HepG2 (cell line): ENCODE data around the gene SLC22A4. TPM values are rescaled to one million over a fixed set of nuclear protein-coding genes. Genes with fewer than 3 reads are reported as not detected.

Source experiments
- ARNT ChIP-seq: fragments of 450-650 bp; IDR thresholded peaks from 2 replicates; pipeline ENCODE4 v1.6.1; 2017
- CEBPB ChIP-seq: IDR thresholded peaks from 2 replicates; pipeline ENCODE4 v1.6.1; 2011; ENCODE audit warnings: low read depth, low read length, improper control_type of control experiment, borderline replicate concordance
- FOSL1 ChIP-seq: sonication (generic); formaldehyde crosslinking; IDR thresholded peaks from 2 replicates; pipeline ENCODE4 v1.9.0; 2021; ENCODE audit warnings: missing genetic modification reagents, borderline replicate concordance
- GPN1 ChIP-seq: sonication (generic); formaldehyde crosslinking; IDR thresholded peaks from 2 replicates; pipeline ENCODE4 v1.5.1; 2020; ENCODE audit warnings: missing genetic modification reagents, borderline replicate concordance
- ISL2 ChIP-seq: sonication (generic); formaldehyde crosslinking; IDR thresholded peaks from 2 replicates; pipeline ENCODE4 v1.5.0; 2020; ENCODE audit warnings: missing genetic modification reagents
- JUND ChIP-seq: sonication (generic); formaldehyde crosslinking; IDR thresholded peaks from 2 replicates; pipeline ENCODE4 v1.8.0; 2022; ENCODE audit warnings: mild to moderate bottlenecking, missing genetic modification reagents
- KLF12 ChIP-seq: sonication (generic); formaldehyde crosslinking; IDR thresholded peaks from 2 replicates; pipeline ENCODE4 v1.4.0; 2020; ENCODE audit warnings: missing genetic modification reagents, borderline replicate concordance
- RBM22 ChIP-seq: fragments of 200-400 bp; formaldehyde crosslinking; optimal IDR thresholded peaks from 2 replicates; pipeline ENCODE3; 2017; ENCODE audit warnings: mild to moderate bottlenecking, low read length, moderate library complexity
- RBM39 ChIP-seq: fragments of 200-400 bp; formaldehyde crosslinking; IDR thresholded peaks from one replicate; pipeline ENCODE4 v1.6.1; 2018; ENCODE audit warnings: antibody characterized with exemption, mild to moderate bottlenecking, low read depth, low read length; ENCODE audit not compliant: poor library complexity, severe bottlenecking
- YEATS2 ChIP-seq: sonication (generic); formaldehyde crosslinking; IDR thresholded peaks from 2 replicates; pipeline ENCODE4 v1.4.0; 2020; ENCODE audit warnings: missing genetic modification reagents, borderline replicate concordance
- ZC3H13 ChIP-seq: sonication (generic); formaldehyde crosslinking; IDR thresholded peaks from 2 replicates; pipeline ENCODE4 v1.8.1; 2023; ENCODE audit warnings: mild to moderate bottlenecking, missing genetic modification reagents, moderate library complexity
- ZFP37 ChIP-seq: sonication (generic); formaldehyde crosslinking; IDR thresholded peaks from 2 replicates; pipeline ENCODE4 v1.4.0; 2020; ENCODE audit warnings: missing genetic modification reagents, borderline replicate concordance
- ZNF44 ChIP-seq: sonication (generic); formaldehyde crosslinking; IDR thresholded peaks from 2 replicates; pipeline ENCODE4 v1.5.1; 2020; ENCODE audit warnings: mild to moderate bottlenecking, missing genetic modification reagents
- ZNF572 ChIP-seq: sonication (generic); formaldehyde crosslinking; IDR thresholded peaks from 2 replicates; pipeline ENCODE4 v1.5.1; 2020; ENCODE audit warnings: mild to moderate bottlenecking, missing genetic modification reagents
- ZNF605 ChIP-seq: sonication (generic); formaldehyde crosslinking; IDR thresholded peaks from 2 replicates; pipeline ENCODE4 v1.8.0; 2022; ENCODE audit warnings: mild to moderate bottlenecking, missing genetic modification reagents
- ZNF644 ChIP-seq: IDR thresholded peaks from 2 replicates; pipeline ENCODE4 v1.6.1; 2016; ENCODE audit warnings: low read depth
- ZNF670 ChIP-seq: sonication (generic); formaldehyde crosslinking; IDR thresholded peaks from 2 replicates; pipeline ENCODE4 v1.8.0; 2022; ENCODE audit warnings: mild to moderate bottlenecking, missing genetic modification reagents, borderline replicate concordance
- ZNF790 ChIP-seq: sonication (generic); formaldehyde crosslinking; IDR thresholded peaks from 2 replicates; pipeline ENCODE4 v1.8.0; 2022; ENCODE audit warnings: missing genetic modification reagents, mild to moderate bottlenecking, borderline replicate concordance
- ZSCAN12 ChIP-seq: sonication (generic); formaldehyde crosslinking; IDR thresholded peaks from 2 replicates; pipeline ENCODE4 v1.9.0; 2021; ENCODE audit warnings: mild to moderate bottlenecking, missing genetic modification reagents
- ZSCAN20 ChIP-seq: sonication (generic); formaldehyde crosslinking; IDR thresholded peaks from 2 replicates; pipeline ENCODE4 v1.4.0; 2020; ENCODE audit warnings: missing genetic modification reagents, mild to moderate bottlenecking, borderline replicate concordance
- polyA plus RNA-seq, 8 experiments: library from polyadenylated mRNA; depleted of rRNA in 3 of 8; stranded (reverse) in 7 of 8; unstranded in 1 of 8; fragments of >200 nt; fragmentation: Illumina TruSeq in 4 of 8; extraction: Trizol in 4 of 8; gene quantifications; 2 replicates each; pipeline versions ENCODE4 v1.2.1 to v1.2.3, GENCODE V29; 2011 to 2016; ENCODE audit warnings: low read depth in 4 of 8, missing spikeins in 1 of 8, mixed read lengths in 1 of 8; ENCODE audit not compliant: insufficient read depth in 1 of 8
- total RNA-seq, 5 experiments: library from RNA; depleted of rRNA; stranded (reverse); fragments of >200 nt; fragmentation: Illumina TruSeq; extraction: Trizol; gene quantifications; 2 replicates each; pipeline ENCODE4 v1.2.3, GENCODE V29; 2016; ENCODE audit warnings: low read depth in 1 of 5
- TF ChIP-seq, protein P1 (sequence below): sonication (generic); formaldehyde crosslinking; IDR thresholded peaks from 2 replicates; pipeline ENCODE4 v1.4.0; 2020; ENCODE audit warnings: missing genetic modification reagents; ENCODE audit errors: not compliant biosample characterization
- TF ChIP-seq, protein P2 (sequence below): sonication (generic); formaldehyde crosslinking; IDR thresholded peaks from 2 replicates; pipeline ENCODE4 v1.4.0; 2020; ENCODE audit warnings: missing genetic modification reagents
- TF ChIP-seq, protein P3 (sequence below): sonication (generic); formaldehyde crosslinking; IDR thresholded peaks from 2 replicates; pipeline ENCODE4 v1.9.0; 2021; ENCODE audit warnings: missing genetic modification reagents, borderline replicate concordance

SLC22A4 gene
- total and polyA plus RNA-seq, 2 of the 13 experiments (the other 11 are each of a cell fraction or from before 2014, with no cell fraction given) = 0.33 to 0.62 TPM

DNA sequence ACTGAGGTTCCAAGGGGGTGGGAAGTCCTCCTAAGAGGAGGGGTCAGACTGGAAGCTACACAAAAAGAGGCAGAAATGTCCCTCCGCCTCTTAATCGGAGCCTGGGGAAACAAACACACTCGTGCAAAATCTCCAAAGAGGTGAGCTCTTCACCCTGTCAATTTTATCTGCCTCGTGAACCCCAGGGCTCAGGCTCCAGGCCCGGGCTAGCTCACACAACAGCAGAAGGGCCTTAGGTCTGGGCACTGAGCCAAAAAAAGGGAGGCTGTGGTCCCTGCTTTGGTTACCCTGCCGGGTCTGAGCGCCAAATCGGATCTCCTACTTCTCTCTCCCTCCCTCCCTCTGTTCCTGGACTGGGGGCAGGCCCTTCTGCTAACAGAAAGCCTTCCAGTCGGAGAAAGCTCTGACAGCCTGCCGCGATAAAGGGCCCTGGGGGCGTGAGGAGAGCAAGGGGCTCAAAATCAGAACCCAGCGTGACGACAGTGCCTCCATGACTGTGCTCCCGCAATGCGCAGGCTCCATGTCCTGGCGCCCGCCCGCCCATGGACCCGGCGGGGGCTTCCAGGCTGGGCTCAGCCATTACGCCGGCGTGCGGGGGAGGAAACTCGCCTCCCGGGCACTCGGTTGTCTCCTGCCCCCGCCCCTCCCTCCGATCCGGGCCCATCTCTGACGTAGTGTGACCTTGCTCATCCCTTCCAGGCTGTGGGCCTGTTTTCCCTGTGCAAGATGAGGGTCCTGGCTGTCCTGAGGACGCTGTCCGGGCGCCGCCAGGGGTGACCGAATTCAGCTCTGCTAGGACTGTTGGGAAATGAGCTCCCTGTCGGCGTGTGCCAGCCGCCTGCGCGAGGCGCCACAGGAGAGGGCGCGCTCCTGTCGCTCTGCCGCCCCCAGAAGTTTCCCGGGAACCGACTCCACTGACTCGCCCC is 865 bp upstream of the SLC22A4 start (continued):
- TF ChIP-seq, protein P1, sequence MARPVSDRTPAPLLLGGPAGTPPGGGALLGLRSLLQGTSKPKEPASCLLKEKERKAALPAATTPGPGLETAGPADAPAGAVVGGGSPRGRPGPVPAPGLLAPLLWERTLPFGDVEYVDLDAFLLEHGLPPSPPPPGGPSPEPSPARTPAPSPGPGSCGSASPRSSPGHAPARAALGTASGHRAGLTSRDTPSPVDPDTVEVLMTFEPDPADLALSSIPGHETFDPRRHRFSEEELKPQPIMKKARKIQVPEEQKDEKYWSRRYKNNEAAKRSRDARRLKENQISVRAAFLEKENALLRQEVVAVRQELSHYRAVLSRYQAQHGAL = no peak
- TF ChIP-seq ZC3H13 (CRISPR knock-in tag) = no peak; the same call in 1 of the 2 replicates
- TF ChIP-seq FOSL1 (CRISPR knock-in tag) = no peak
- no peak for TF ChIP-seq RBM22
- peak; percentile 83; the same call in 1 of the 2 replicates for TF ChIP-seq ZNF44 (CRISPR knock-in tag)
- no peak for TF ChIP-seq YEATS2
- no peak for TF ChIP-seq ZNF670 (CRISPR knock-in tag)
- TF ChIP-seq CEBPB = peak; percentile 10; the same call in 1 of the 2 replicates
- no peak for TF ChIP-seq ZSCAN12 (CRISPR knock-in tag)
- TF ChIP-seq, protein P2, sequence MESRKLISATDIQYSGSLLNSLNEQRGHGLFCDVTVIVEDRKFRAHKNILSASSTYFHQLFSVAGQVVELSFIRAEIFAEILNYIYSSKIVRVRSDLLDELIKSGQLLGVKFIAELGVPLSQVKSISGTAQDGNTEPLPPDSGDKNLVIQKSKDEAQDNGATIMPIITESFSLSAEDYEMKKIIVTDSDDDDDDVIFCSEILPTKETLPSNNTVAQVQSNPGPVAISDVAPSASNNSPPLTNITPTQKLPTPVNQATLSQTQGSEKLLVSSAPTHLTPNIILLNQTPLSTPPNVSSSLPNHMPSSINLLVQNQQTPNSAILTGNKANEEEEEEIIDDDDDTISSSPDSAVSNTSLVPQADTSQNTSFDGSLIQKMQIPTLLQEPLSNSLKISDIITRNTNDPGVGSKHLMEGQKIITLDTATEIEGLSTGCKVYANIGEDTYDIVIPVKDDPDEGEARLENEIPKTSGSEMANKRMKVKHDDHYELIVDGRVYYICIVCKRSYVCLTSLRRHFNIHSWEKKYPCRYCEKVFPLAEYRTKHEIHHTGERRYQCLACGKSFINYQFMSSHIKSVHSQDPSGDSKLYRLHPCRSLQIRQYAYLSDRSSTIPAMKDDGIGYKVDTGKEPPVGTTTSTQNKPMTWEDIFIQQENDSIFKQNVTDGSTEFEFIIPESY (CRISPR knock-in tag) = no peak
- peak; percentile 73 for TF ChIP-seq RBM39
- no peak for TF ChIP-seq ZNF572 (CRISPR knock-in tag)
- no peak for TF ChIP-seq ZNF790 (CRISPR knock-in tag)
- TF ChIP-seq KLF12 (CRISPR knock-in tag) = no peak
- no peak for TF ChIP-seq ZFP37
- TF ChIP-seq, protein P3, sequence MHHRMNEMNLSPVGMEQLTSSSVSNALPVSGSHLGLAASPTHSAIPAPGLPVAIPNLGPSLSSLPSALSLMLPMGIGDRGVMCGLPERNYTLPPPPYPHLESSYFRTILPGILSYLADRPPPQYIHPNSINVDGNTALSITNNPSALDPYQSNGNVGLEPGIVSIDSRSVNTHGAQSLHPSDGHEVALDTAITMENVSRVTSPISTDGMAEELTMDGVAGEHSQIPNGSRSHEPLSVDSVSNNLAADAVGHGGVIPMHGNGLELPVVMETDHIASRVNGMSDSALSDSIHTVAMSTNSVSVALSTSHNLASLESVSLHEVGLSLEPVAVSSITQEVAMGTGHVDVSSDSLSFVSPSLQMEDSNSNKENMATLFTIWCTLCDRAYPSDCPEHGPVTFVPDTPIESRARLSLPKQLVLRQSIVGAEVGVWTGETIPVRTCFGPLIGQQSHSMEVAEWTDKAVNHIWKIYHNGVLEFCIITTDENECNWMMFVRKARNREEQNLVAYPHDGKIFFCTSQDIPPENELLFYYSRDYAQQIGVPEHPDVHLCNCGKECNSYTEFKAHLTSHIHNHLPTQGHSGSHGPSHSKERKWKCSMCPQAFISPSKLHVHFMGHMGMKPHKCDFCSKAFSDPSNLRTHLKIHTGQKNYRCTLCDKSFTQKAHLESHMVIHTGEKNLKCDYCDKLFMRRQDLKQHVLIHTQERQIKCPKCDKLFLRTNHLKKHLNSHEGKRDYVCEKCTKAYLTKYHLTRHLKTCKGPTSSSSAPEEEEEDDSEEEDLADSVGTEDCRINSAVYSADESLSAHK (CRISPR knock-in tag) = no peak; the same call in 1 of the 2 replicates
- TF ChIP-seq ISL2 (CRISPR knock-in tag) = peak; percentile 13; the same call in 1 of the 2 replicates
- no peak for TF ChIP-seq JUND
- no peak for TF ChIP-seq ZNF644
- TF ChIP-seq ARNT = no peak
- peak; percentile 45; the same call in 1 of the 2 replicates for TF ChIP-seq ZNF605 (CRISPR knock-in tag)
- no peak; the same call in 1 of the 2 replicates for TF ChIP-seq ZSCAN20 (CRISPR knock-in tag)
- TF ChIP-seq GPN1 (CRISPR knock-in tag) = no peak
